ENCODE results near the gene RNU4-1. TPM values are rescaled to one million over a fixed set of nuclear protein-coding genes. Genes with fewer than 3 reads are reported as not detected.
"Not testable (repeated sequence)": the region's sequence is repeated elsewhere in the genome, so short reads cannot be mapped to it uniquely, and the experiment has no call there.

Gene RNU4-1
- total RNA-seq, 2 donors from 2014 or later: not detected

GRCh38 chr12:120260607-120261006 lies 32.4 kb downstream of the RNU4-1 start:
- no peak for ATAC-seq (ENCODE audit: insufficient number of reproducible peaks, low FRiP score, low read depth)
- Histone ChIP-seq H3K27me3 (replicated peaks; ENCODE audit: insufficient read depth) (no peaks in the 10 kb centered on the region), H3K9me3 (no peaks in the 10 kb centered on the region), H3K4me1 (ENCODE audit: control insufficient read depth in 1 of 2, low read depth in 2 of 2) (peaks cover 41 to 80% of the 10 kb centered on the region in 2 donors), H3K27ac (no peak overlapping the region), H3K4me3 (no peak overlapping the region), H3K36me3 (no peaks in the 10 kb centered on the region)
- no peak for DNase-seq (ENCODE audit: low spot score)
- TF ChIP-seq, protein P1, sequence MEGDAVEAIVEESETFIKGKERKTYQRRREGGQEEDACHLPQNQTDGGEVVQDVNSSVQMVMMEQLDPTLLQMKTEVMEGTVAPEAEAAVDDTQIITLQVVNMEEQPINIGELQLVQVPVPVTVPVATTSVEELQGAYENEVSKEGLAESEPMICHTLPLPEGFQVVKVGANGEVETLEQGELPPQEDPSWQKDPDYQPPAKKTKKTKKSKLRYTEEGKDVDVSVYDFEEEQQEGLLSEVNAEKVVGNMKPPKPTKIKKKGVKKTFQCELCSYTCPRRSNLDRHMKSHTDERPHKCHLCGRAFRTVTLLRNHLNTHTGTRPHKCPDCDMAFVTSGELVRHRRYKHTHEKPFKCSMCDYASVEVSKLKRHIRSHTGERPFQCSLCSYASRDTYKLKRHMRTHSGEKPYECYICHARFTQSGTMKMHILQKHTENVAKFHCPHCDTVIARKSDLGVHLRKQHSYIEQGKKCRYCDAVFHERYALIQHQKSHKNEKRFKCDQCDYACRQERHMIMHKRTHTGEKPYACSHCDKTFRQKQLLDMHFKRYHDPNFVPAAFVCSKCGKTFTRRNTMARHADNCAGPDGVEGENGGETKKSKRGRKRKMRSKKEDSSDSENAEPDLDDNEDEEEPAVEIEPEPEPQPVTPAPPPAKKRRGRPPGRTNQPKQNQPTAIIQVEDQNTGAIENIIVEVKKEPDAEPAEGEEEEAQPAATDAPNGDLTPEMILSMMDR (IDR thresholded peaks at IDR 0.05): no peak

DNA sequence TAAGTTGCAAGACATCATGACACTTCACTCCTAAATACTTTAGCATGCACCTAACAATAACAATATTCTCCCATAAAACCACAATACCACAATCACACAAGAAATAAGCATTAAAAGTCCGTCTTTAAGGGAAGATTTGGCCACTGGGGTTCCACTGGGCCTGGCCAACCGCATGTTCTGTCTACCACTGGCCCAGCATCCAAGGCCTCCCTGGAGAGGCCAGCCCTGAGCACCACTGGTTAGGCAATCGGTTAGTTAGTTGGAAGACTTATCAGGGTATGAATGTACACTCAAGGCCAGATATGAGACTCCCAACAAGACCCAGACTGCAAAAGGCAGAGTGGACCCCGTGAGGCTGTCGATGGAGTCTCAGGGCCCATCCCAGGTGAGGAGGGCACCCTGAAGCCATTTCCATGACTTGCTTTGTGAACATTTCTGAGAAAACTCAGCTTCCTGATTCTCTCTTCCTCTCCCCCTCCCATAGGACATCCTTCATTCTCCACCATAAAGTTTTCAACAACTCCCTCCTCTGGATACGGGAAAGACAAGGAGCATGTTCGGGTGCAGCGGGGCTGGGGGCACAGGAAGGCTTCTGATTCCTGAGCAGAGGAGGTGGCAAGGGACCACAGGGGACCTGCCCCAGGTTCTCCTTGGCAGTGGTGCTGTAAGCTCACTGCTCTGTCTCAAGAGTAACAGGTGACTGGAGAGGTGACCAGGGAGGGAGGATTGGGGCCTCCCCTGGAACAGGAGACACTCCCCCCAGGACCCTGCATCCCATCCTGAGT lies 33.4 kb downstream of the RNU4-1 start:
- DNase-seq (ENCODE audit: low spot score): no peak
- peaks cover 41 to 80% of the 10 kb centered on the region in 2 donors for H3K4me1 ChIP-seq (ENCODE audit: control insufficient read depth in 1 of 2, low read depth in 2 of 2)
- H3K27me3 ChIP-seq (replicated peaks; ENCODE audit: insufficient read depth): no peaks in the 10 kb centered on the region
- H3K4me3 ChIP-seq: no peak overlapping the region
- peak overlapping the region; percentile 35 to 91 for H3K27ac ChIP-seq
- no peak for ATAC-seq (ENCODE audit: insufficient number of reproducible peaks, low FRiP score, low read depth)
- TF ChIP-seq, protein P1 (IDR thresholded peaks at IDR 0.05): no peak
- H3K36me3 ChIP-seq: no peaks in the 10 kb centered on the region
- no peaks in the 10 kb centered on the region for H3K9me3 ChIP-seq

GRCh38 chr12:120258323-120258896 lies 34.6 kb downstream of the RNU4-1 start:
- DNase-seq (ENCODE audit: low spot score) (no peak), ATAC-seq (ENCODE audit: insufficient number of reproducible peaks, low FRiP score, low read depth) (no peak)
- H3K27me3 ChIP-seq (replicated peaks; ENCODE audit: insufficient read depth): no peaks in the 10 kb centered on the region
- no peaks in the 10 kb centered on the region for H3K36me3 ChIP-seq
- H3K9me3 ChIP-seq: no peaks in the 10 kb centered on the region
- H3K4me3 ChIP-seq: no peak overlapping the region
- H3K4me1 ChIP-seq (ENCODE audit: control insufficient read depth in 1 of 2, low read depth in 2 of 2): peaks cover 42 to 71% of the 10 kb centered on the region in 2 donors
- H3K27ac ChIP-seq: peak overlapping the region; percentile 88 to 91
- TF ChIP-seq, protein P1 (IDR thresholded peaks at IDR 0.05): no peak

DNA sequence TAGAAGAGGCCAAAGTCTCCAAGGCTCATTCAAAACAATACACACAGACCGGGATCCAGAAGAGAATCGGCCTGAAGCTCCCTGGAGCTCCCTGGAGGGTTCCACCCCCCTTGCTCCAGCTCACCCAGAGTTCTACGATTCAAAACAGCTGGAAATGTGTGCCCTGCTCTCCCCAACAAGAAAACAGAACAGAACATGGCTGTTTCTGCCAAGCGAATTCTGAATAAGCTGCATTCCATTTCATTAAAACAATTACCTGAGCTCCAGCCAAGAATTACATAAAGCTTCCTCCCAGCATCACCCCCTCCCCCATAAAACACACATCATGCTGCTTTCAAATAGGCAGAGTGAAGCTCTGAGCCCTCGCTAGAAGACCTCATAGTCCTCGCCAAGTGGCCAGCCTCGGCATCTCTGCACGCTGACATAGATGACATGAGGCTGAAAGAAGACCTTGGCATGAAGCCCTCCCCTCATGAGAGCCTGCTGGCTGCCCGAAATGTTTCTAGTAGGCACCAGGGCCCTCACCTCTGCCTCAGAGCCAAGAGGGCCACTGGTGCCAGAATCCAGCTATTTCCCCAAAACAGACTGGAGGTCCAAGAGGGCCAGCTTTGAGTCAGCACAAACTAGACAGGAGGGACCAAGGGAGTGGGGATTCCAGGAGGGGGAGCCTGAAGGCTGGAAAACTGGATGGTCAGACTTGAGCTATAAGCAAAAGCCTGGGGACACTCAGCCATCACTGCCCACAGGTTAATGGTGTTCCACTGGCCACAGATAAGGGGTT lies 35.8 kb downstream of the RNU4-1 start:
- TF ChIP-seq, protein P1 (IDR thresholded peaks at IDR 0.05): no peak
- Histone ChIP-seq H3K36me3 (no peaks in the 10 kb centered on the region), H3K27me3 (replicated peaks; ENCODE audit: insufficient read depth) (no peaks in the 10 kb centered on the region), H3K4me3 (peak overlapping the region; percentile 48), H3K27ac (peak overlapping the region; percentile 88 to 91), H3K4me1 (ENCODE audit: control insufficient read depth in 1 of 2, low read depth in 2 of 2) (peaks cover 46 to 71% of the 10 kb centered on the region in 2 donors), H3K9me3 (no peaks in the 10 kb centered on the region)
- ATAC-seq (ENCODE audit: insufficient number of reproducible peaks, low FRiP score, low read depth): peak; percentile 91
- no peak for DNase-seq (ENCODE audit: low spot score)

DNA sequence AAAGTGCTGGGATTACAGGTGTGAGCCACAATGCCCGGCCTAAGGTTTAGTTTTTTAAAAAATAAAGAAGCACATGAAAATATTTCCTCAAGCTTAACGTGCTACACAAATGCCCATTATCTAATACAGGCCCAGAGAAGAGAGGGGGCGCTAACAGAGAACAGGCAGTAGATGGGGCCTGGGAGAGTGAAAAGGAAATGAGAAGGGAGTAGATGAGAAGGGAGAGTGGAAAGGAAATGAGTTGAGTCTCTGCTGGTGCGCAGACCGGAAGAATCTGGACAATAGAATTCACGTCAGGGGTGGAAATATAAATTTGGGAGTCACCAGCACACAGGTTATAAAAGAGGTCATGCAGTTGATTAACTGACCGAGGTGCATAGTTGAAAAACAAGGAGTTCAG lies 38.2 kb downstream of the RNU4-1 start:
- ATAC-seq (ENCODE audit: insufficient number of reproducible peaks, low FRiP score, low read depth) (no peak), DNase-seq (ENCODE audit: low spot score) (no peak)
- Histone ChIP-seq H3K36me3 (no peaks in the 10 kb centered on the region), H3K27ac (peak overlapping the region; percentile 23 to 55), H3K9me3 (no peaks in the 10 kb centered on the region), H3K4me1 (ENCODE audit: control insufficient read depth in 1 of 2, low read depth in 2 of 2) (peaks cover 54 to 75% of the 10 kb centered on the region in 2 donors), H3K27me3 (replicated peaks; ENCODE audit: insufficient read depth) (no peaks in the 10 kb centered on the region), H3K4me3 (no peak overlapping the region)
- TF ChIP-seq, protein P1 (IDR thresholded peaks at IDR 0.05): no peak

- peak overlapping the region in 1 of 2 donors; percentile 57 for H3K27ac ChIP-seq
- not testable (repeated sequence) for H3K36me3 ChIP-seq; H3K9me3 ChIP-seq; H3K4me3 ChIP-seq; DNase-seq (ENCODE audit: low spot score); ATAC-seq (ENCODE audit: insufficient number of reproducible peaks, low FRiP score, low read depth); H3K27me3 ChIP-seq (replicated peaks; ENCODE audit: insufficient read depth)
- H3K4me1 ChIP-seq (ENCODE audit: control insufficient read depth in 1 of 2, low read depth in 2 of 2): peaks cover 58 to 68% of the 10 kb centered on the region in 2 donors
Observed at GRCh38 chr12:120253313-120253712, 39.7 kb downstream of the RNU4-1 start.
